OCI-M2 (cell line): ENCODE measurements around the gene NEUROG2.
A peak's percentile ranks its signal among the peaks of the same experiment; 100 is the strongest.

Experiments used
- DNase-seq: peaks from one replicate; lab custom pipeline; 2025; ENCODE audit not compliant: unreplicated experiment; lab: John Stamatoyannopoulos, UW

The NEUROG2 gene

DNA sequence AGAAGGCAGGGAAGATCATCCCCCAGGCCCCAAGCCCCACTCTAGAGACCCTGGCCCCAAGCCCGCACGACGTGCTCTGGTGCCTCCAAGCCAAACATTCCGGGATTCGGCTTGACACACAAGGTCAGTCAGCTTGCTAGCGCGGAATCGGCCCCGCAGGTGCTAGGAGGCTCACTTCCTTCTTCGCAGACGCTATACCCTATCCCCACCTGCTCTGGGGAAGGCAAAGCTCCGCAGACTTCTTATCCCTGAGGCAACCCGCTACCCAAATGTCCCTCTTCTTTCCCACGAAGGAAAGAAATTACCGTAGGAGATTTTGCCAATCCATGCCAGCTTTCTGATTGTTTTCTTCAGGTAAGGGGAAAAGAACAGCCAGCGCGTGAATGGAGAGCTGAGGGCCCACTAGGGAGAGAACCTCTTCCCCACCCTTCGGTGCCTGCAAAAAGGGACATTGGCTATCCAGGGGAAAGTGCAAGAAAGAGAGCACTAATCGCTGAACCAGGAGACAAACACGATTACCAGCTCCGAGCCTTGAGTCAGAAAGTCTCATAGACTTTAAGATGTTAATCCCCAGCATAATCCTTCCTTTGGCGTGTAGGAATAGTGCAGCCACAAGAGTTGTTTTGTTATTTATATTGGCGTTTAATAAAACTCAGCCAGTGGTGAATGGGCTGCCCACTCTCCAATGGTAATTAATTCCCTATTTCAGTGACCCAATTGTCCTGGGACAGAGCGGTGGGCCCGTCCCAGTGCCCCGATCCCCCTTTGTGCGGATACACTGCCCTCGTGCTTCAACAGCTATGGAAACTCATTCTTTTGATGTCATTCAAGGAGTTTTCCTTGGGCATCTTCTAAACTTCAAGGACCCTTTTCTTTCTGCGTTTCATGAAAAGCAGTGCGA, 5.4 kb upstream of the NEUROG2 start:
- DNase-seq = no peak

DNA sequence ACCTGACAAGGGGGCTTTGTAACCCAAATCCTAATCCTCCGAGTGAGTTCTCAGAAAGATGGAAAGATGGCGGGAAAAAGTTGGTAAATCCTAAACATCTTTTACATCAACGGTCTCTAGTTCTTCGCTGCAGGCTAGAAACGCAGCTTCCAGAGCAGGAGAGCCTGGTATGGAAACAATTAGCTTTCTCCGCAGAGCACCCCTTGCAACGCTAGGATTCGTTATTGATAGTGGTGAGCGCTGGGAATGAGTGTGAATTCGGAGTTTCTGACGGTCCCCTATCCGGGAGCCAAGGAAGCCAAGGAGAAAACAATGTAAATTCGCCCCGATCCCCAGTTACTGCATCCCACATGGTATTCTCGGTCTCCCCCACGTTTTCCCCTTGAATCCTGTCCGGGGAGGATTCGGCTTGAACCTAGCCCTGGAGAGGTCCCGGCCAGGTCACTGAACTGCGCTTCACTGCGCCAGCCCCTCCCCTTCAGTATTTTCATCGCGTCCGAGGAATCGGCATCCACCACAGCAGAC, 4.7 kb upstream of the NEUROG2 start:
- DNase-seq = no peak

DNA sequence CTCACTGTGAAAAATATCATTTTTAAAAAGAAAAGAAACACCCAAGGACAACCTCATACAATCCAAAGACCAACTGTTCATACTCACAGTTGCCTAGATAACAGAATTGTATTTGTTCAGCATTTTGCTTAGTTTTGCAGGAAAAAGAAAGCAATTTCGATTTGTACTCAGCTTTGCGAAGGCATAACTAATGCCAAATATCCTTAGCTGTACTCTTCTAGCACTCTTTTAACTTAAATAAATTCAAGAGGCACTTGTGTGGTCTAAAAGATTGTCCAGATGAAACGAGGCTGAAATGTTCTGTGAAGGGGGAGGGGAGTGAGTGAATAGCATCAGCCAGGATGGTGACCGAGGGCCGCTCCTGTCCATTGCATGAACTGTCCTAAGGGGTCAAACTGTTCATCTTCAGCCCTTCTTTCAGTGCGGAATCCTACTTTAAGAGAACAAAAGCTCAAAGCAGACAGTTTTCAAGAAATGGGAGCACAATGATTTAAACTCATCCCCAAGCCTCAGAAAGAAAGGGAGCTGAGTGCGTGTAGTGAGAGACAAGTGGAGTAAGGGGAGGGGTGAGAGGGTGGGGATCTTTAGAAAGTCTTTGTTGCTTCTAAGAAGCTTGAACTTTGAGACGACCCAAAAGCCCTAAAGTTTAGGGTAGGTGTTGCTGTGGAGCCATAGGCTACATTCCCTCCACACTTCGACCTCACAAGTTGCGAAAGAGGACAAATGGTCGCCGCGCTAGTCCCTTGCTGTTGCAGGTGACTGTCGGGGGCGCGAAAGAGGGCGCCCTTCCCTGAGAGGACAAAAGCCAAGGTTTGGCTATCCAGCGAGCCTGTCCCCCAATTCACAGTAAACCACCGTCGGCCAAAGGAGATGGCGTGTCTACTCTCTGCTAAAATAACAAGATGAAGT, 4.0 kb upstream of the NEUROG2 start:
- DNase-seq = no peak

DNA sequence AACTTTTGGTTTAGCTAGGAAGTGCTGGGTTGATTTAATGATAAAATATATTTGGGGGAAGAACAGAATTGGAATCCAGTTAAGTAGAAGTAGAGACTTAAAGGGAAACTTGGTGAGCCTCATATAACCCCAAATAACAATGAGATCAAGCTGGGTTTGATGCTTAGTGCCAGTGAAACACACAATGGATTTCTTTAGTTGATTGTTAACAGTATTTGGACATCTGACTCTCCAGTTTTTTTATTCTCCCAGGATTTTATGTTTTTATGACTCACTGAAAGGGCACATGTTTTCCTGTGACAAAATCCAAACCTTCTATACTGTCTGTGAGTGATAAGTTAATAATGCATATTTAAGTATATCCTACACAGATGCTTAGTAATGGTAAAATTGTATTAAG, 2.7 kb upstream of the NEUROG2 start:
- no peak for DNase-seq

DNA sequence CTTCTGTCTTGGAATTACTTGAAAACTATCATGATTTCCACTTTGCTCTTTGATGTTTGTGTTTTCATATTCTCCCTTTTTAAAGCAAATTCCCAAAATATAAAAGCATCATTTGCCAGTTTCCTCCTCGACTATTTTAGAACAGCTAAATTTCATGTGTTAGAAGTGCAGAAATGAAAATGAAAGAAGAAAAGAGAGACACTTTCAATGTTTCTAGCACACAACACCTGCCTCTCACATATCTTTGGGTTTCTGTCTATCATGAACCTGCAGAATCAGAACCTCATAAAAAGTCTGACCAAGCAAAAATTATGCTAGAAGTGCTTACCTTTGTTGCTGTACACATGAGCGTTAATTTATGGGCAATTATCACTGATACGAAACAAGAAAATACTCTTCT, 1.9 kb upstream of the NEUROG2 start:
- DNase-seq = no peak

DNA sequence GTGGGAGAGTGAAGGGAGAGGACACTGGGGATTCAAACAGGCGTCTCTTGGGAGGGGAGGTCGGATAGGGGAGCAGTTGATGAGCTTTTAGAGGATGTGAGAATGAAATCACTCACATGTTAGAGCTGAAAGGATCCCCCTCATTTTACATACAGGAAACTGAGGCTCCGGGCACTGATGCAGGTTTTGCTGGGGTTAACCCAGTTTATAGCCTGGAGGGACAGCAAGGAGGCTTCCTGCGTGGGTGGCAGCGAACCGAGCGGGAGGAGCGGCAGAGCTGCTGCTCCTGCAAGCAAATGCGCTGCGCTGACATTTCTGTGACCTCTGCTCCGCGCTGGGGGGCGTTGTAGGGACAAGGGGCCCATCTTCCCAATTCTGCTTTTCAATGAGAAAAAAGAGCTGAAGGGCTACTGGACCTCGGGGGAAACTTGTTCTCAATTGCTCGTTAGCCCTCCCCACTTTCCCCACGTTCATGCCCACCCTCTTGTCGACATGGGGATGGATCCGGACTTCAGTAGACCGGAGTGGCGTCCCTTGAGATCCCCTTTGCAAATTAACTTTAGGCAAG, 1.2 kb upstream of the NEUROG2 start:
- peak; percentile 8 for DNase-seq

DNA sequence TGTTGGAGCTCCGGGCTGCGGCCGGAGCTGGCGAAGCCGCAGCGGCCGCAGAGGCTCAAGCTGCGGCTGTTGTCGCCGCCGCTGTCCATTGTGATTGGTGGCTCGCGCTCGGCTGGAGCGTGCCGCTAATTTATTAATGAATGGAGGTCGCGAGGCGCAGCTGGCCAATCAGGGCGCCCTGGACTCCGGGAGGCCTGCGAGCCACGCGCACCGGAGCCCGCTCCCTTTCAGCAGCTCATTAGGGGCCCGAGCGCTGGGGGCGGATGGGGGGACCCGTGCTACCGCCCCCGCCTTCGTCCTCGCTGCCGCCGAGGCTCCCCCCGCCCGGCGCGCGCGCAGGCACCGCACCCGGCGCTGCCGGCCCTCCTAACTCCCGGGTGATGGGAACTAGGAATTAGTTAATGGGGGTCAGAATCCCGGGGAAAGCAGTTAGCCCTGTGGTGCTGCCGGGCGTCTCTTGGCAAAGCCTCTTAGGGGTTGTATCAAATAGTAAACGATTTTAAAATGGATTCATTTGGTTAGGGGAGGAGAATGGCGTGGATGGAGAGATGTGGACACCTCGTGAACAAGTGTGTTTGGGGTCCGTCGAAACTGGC, 589 bp upstream of the NEUROG2 start:
- no peak for DNase-seq

DNA sequence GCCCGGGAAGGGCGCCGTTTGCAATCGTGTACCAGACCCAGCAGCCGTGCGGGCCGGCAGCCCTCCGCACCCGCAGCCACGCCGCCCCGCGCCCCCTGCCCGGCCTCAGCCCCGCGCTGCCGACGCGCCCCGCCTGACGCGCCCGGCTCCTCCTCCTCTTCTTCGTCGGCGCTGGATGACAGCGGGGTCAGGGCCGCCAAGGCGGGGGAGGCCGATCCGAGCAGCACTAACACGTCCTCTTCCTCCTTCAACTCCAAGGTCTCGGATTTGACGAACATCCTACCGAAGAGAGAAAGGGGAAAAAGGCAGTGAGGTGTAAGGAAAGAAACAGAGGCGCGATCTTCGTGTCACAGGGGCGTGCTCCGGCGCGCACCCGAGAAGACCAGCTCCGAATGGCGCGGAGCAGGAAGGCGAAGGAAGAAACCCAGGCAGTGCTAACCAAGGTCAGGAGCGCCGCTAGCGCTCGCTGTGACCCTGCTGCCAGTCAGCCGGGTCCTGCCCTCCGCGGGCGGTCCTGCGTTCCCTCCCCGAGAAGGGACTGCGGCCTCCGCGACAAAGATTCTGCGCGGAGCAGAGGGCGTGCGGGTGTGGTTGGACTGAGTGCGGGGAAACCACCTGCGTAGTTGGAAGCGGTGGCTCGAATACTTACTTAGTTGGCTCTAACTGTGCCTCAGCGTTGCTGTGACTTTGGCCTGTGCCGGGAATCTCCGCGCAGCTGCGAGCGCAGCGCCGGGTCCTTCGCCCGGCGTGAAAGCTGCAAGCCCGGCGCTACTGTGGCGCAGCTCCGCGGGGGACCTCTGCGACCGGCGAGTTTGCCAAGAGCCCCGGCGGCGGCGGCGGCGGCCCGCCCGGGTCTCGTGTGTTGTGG, 548 bp downstream of the NEUROG2 start:
- no peak for DNase-seq

DNA sequence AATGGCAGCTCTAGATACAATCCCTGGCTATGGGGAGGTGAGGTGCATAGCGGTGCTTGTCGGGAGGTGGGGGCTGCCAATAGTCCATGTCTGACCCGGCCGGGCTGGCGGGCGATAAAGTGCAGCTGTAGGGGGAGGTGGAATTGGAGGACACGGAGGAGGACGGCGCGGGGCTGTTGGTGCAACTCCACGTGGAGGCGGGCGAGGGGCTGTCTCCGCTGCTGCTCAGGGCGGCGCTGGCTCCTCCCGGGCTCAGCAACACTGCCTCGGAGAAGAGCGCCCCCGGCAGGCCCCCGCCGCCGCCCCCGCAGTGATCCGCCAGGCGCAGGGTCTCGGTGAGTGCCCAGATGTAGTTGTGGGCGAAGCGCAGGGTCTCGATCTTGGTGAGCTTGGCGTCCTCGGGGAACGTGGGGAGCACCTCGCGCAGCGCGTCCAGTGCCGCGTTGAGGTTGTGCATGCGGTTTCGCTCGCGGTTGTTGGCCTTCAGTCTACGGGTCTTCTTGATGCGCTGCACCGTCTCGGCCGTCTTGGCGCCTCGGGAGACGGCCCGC, 1.3 kb downstream of the NEUROG2 start:
- DNase-seq = no peak

DNA sequence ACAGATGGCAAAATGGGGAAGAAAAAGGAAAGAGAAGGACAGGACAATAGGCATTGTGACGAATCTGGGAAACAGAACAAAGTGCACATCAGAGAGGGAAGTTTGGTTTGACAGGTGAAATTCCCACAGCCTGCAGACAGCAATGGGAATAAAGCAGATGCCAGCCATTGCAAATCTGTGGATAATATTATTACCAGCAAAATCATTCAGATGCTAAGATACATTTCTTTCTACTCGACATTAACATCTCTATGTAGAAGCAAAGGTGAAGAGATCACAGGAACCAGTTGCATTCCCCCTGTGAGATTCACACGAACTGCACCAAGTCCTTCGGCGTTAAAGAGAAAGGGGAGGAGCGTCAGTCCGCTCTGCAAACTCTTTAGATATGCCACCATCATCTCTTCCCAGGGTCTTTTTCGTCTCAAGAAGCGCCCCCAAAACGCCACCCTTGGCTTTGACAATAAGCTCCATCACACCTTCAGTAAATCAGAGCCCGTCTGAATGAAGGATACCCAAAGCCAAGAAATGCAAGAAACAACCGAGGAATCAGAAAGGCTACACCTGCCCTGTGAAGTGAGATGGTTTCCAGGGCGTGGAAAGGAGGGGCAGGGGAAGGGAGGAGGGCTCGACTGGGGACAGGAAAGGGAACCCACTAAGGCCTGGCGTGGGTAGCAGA, 1.9 kb downstream of the NEUROG2 start:
- no peak for DNase-seq

DNA sequence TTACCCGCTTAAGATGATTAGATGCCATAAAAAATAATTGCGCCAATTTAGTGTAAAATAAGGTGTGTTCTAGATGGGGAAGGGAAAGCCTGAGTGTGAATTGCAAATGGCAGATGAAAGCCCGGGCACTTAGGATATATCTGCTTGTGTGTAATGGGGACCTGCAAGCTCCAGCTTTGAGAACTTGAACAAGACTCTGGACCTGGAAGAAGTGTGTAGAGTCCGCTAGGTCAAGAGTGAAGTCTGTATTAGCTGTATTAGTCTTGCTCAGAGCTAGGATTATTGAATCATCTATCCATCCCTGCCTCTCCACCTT, 4.2 kb downstream of the NEUROG2 start:
- no peak for DNase-seq

DNA sequence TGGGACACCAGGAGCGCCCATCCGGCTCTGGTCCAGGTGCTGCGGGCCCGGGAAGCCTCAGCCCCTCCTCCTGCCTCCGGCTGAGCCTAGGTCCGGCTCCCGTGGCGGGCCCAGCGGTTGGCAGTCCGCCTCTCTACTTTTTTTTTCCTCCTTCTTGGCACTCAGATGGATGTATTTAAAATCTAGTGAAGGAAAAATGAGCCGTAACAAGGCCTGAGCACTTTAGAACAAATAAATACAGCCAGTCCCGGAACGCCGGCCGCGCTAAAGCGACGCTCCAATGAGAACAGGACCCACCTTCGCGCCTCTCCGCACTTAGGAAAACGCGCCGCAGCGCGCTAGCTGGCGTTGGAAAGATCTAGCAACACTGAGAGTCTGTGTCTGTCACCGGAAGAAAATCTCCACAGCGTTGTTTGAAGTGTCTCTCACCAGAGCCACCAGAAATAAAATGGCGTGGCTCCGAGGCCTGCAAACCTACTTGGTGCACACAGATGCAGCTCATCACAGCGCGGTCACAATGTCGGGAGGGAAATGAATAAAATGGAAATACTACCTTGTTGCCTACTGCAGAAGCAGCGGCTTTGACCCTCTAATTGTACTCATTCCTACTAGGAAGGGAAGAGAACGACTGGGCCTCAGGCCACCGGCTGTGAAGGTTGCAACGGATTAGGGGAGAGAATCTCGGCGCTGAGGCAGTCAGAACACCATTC, 4.7 kb downstream of the NEUROG2 start:
- no peak for DNase-seq

DNA sequence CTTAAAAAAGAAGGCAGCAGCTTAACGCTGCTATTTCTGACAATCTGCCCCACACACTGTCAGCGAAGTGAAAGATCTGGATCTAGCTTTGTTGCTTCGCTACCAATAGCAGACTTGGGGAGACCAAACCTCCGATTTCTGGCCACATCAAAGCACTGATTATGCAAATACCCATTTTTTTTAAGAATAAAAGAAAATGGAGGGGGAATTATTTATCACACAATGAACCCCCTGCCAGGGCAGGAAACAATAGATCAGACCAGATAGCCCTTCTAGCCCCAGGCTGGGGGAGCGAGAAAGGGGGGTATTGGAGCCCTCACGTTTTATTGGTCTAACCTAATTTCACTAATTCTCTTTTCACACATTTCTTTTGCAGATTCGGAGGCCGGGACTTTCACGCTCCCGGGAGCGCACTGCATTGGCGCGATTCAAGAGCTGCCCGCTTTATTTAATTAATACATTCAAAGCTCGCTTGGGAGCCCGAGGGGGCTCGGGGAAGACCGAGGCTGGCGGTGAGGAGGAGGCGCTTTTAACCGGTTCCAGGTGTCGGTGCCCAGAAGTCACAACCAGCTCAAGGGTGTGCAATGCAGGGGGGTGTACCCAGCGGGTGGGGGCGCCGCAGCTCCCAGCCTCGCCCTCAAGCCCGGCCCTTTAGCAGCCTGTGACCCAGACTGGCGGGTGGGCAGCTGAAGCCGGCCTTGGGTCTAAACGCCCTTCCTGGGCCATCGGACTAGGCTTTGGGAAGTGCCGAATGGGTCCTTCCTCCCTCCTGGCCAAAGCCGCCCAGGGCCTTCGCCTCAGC, 5.5 kb downstream of the NEUROG2 start:
- no peak for DNase-seq

DNA sequence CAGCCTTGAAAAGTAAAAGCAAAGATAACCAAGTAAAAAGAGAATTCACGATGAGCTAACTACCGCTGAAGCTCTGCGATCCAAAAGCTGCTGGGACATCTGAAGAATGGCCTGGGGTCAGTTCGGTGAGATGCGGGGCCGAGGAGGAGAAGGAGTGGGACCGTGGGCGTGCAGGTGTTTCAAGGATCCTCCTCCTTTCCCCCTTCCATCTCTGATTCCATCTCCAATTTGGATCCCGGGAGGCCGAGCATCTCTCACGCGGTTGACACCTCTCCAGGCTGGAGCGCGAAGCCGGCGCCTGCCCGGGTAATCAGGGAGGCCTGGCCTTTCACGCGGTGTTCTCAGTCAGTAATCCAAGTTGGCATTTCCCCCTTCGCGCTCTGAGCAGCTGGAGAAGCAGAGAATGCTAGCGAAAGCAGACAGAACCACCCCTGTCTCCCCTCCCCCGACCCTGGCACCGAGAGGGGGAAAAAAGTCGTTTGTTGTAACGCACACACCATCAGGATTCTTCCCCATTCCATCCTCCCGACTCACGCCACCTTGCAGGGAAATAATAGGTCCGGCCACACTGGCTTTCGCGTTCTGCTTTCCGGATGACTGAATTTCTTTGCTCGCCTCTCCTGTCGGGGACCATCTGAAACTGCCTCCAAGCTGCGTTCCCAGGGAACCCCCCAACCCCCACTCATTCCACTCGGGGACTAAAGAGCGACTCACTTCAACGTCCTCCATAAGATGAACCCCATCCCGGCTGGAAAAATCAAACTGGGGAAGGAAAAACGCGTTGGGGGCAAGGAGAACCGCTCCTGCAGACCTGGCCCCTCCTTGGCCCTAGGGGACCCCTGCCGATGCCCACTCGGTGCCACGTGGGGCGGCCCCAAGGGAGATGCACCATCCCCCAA, 6.5 kb downstream of the NEUROG2 start:
- DNase-seq = no peak

DNA sequence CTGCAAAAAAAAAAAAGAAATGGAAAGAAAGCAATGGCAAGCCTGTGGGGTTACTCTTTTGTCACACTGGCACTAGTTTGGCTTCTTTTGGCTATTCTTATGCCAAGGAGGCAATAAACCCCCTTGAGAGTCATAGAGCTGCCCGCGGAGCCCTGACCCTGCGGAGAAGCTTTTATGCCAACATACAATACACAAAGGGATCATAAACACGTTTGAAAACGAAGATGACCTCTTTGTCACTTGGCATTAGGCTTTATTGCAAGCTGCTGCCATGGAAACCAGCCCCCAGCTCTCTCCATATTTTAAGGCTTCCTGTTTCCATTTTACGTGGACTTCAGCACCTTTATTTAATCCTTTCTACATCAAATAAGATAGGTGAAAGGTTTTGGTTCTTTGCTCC, 7.6 kb downstream of the NEUROG2 start:
- no peak for DNase-seq

DNA sequence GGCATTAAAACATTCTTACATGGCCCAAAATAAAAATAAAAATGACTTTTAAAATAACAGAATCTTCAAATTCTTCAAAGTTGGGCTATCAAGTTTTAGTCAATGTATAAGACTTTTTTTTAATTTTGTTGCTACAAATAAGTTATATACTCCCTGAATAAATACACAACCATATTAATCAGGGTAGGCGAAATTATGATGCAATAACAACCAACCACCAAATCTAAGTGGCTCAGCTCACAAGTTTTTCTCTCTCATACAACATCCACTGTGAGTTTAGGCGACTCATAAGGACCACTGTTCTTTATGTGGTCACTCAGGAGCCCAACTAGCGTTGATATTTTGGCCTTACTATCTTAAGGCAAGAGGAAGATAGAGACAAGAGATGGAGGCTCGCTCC, 11.2 kb downstream of the NEUROG2 start:
- no peak for DNase-seq

DNA sequence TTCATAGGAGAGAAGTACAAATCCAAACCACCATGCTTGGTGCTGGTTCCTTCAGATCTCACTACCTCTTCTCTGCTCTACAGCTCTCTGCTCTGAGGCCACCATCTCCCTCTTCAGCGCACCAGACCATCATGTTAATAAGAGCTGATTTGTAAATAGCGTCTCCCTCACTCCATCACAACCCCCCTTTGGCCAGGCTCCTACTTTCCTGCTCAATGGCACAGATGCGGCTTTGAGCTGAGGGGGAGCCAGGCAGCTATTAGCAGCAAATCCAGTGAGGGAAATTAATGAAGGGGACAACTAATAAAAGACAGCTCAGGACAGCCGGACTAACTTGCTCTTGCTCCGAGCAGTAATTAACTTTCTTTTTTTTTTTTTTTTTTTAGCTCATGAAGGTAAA, 13.1 kb downstream of the NEUROG2 start:
- no peak for DNase-seq
